ENCODE data around the gene HDLBP.

DNA sequence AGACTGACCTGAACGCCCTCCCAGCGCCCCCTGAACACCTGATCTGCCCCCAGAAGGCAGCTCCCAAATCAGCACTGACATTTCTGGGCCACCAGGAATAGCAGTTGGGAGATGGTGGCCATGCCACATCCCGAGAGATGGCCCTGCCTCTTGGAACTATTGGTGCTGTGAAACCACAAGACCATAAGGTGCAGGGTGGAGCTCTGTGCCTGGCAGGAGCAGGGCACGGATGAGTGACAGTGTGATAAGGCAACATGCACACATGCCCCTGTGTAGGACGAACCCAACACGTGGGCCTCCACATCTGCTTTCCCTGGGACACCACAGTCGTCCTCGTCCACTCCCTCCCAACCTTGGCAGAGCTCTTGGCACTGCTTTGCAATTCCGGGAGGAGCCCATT lies 100.1 kb downstream of the HDLBP start:
- TF ChIP-seq, protein P1, sequence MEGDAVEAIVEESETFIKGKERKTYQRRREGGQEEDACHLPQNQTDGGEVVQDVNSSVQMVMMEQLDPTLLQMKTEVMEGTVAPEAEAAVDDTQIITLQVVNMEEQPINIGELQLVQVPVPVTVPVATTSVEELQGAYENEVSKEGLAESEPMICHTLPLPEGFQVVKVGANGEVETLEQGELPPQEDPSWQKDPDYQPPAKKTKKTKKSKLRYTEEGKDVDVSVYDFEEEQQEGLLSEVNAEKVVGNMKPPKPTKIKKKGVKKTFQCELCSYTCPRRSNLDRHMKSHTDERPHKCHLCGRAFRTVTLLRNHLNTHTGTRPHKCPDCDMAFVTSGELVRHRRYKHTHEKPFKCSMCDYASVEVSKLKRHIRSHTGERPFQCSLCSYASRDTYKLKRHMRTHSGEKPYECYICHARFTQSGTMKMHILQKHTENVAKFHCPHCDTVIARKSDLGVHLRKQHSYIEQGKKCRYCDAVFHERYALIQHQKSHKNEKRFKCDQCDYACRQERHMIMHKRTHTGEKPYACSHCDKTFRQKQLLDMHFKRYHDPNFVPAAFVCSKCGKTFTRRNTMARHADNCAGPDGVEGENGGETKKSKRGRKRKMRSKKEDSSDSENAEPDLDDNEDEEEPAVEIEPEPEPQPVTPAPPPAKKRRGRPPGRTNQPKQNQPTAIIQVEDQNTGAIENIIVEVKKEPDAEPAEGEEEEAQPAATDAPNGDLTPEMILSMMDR (IDR thresholded peaks at IDR 0.05; ENCODE audit: insufficient read depth, low read depth, low read length): no peak
- TF ChIP-seq EZH2 (IDR thresholded peaks at IDR 0.05; ENCODE audit: insufficient read depth, low read length): no peak

Data from astrocyte (in vitro differentiated cells and primary cell).